Trophoblast cell (in vitro differentiated cells and primary cell): ENCODE results near the gene FRS3.

Experiments
- DNase-seq, 2 donors: peaks; one replicate each; pipeline ENCODE4 v3.0.0-alpha.2; 2016
- H2AFZ ChIP-seq: 2 replicates; pipeline ENCODE4 v1.6.1; 2013; ENCODE audit warnings: low read length, moderate library complexity, mild to moderate bottlenecking; ENCODE audit not compliant: insufficient read depth, poor library complexity
- H2AK5ac ChIP-seq: 2 replicates; pipeline ENCODE4 v1.6.1; 2013; ENCODE audit warnings: mild to moderate bottlenecking, low read length
- H2BK120ac ChIP-seq: 2 replicates; pipeline ENCODE4 v1.6.1; 2013; ENCODE audit warnings: low read length, mild to moderate bottlenecking, moderate library complexity; ENCODE audit not compliant: insufficient read depth, poor library complexity
- H2BK12ac ChIP-seq: 2 replicates; pipeline ENCODE4 v1.6.1; 2013; ENCODE audit warnings: mild to moderate bottlenecking, low read length, moderate library complexity
- H2BK5ac ChIP-seq: 2 replicates; pipeline ENCODE4 v1.6.1; 2013; ENCODE audit warnings: low read length, low read depth, moderate library complexity, mild to moderate bottlenecking; ENCODE audit not compliant: poor library complexity
- H3K14ac ChIP-seq: 2 replicates; pipeline ENCODE4 v1.6.1; 2013; ENCODE audit warnings: mild to moderate bottlenecking, low read length
- H3K18ac ChIP-seq: 2 replicates; pipeline ENCODE4 v1.6.1; 2013; ENCODE audit warnings: mild to moderate bottlenecking, low read length
- H3K23ac ChIP-seq: 2 replicates; pipeline ENCODE4 v1.6.1; 2013; ENCODE audit warnings: low read length
- H3K27ac ChIP-seq: 2 replicates; pipeline ENCODE4 v1.5.1; 2013; ENCODE audit warnings: low read depth, mild to moderate bottlenecking, inconsistent platforms, low read length, moderate library complexity
- H3K27me3 ChIP-seq: 2 replicates; pipeline ENCODE4 v1.6.1; 2013; ENCODE audit warnings: inconsistent platforms, mild to moderate bottlenecking, low read length, moderate library complexity; ENCODE audit not compliant: insufficient read depth
- H3K36me3 ChIP-seq, 2 experiments: 1 replicate in 1 of 2; 2 replicates in 1 of 2; pipeline ENCODE4 v1.6.1; 2013; ENCODE audit warnings: low read length in 2 of 2, mild to moderate bottlenecking in 2 of 2, moderate library complexity in 1 of 2; ENCODE audit not compliant: insufficient read depth in 2 of 2, control insufficient read depth in 1 of 2
- H3K4ac ChIP-seq: 2 replicates; pipeline ENCODE4 v1.6.1; 2013; ENCODE audit warnings: low read depth, mild to moderate bottlenecking, low read length, moderate library complexity
- H3K4me1 ChIP-seq, 2 experiments: 1 replicate in 1 of 2; 2 replicates in 1 of 2; pipeline ENCODE4 v1.6.1; 2013; ENCODE audit warnings: low read length in 2 of 2, mild to moderate bottlenecking in 2 of 2, moderate library complexity in 1 of 2; ENCODE audit not compliant: insufficient read depth in 2 of 2, control insufficient read depth in 1 of 2
- H3K4me2 ChIP-seq: 2 replicates; pipeline ENCODE4 v1.6.1; 2013; ENCODE audit warnings: inconsistent platforms, mild to moderate bottlenecking, low read length, moderate library complexity
- H3K4me3 ChIP-seq: 2 replicates; pipeline ENCODE4 v1.5.1; 2013; ENCODE audit warnings: mild to moderate bottlenecking, low read depth, low read length, inconsistent platforms
- H3K79me1 ChIP-seq: one replicate; pipeline ENCODE4 v1.6.1; 2013; ENCODE audit warnings: low read length
- H3K79me2 ChIP-seq: 2 replicates; pipeline ENCODE4 v1.6.1; 2013; ENCODE audit warnings: low read length, mild to moderate bottlenecking; ENCODE audit not compliant: control insufficient read depth, insufficient read depth, poor library complexity
- H3K9ac ChIP-seq: 2 replicates; pipeline ENCODE4 v1.6.1; 2013; ENCODE audit warnings: mild to moderate bottlenecking, low read length
- H3K9me3 ChIP-seq: 2 replicates; pipeline ENCODE4 v1.6.1; 2013; ENCODE audit warnings: low read depth, mild to moderate bottlenecking, control low read depth, inconsistent platforms, low read length; ENCODE audit not compliant: insufficient read depth
- H4K12ac ChIP-seq: 2 replicates; pipeline ENCODE4 v1.6.1; 2013; ENCODE audit warnings: low read depth, mild to moderate bottlenecking, low read length, moderate library complexity
- H4K8ac ChIP-seq: 2 replicates; pipeline ENCODE4 v1.6.1; 2013; ENCODE audit warnings: low read depth, mild to moderate bottlenecking, low read length, moderate library complexity
- H4K91ac ChIP-seq: one replicate; pipeline ENCODE4 v1.6.1; 2013; ENCODE audit warnings: low read depth, mild to moderate bottlenecking, low read length, moderate library complexity
- WGBS: extraction: QIAGEN DNeasy Blood & Tissue Kit; methylation state at CpG from one replicate; pipeline ENCODE4 v1.1.7; 2013; ENCODE audit warnings: missing lambda C conversion rate; ENCODE audit not compliant: insufficient read length, insufficient coverage; ENCODE audit errors: extremely low coverage; 5-methylcytosine and 5-hydroxymethylcytosine counted together

The FRS3 gene

GRCh38 chr6:41737591-41738130, 42.0 kb downstream of the FRS3 start:
- no peak overlapping the region for H4K91ac ChIP-seq
- H3K18ac ChIP-seq = no peak overlapping the region
- no peak overlapping the region for H3K4me3 ChIP-seq
- H3K23ac ChIP-seq = no peak overlapping the region
- peaks cover 10% of the 10 kb centered on the region for H3K79me2 ChIP-seq
- no peak for DNase-seq
- H3K27me3 ChIP-seq = no peaks in the 10 kb centered on the region
- no peaks in the 10 kb centered on the region for H3K36me3 ChIP-seq
- H2AFZ ChIP-seq = no peak overlapping the region
- no peak overlapping the region for H3K27ac ChIP-seq
- H2BK12ac ChIP-seq = peak overlapping the region; percentile 15
- no CpG with 5 or more reads among the region's 6 CpGs for WGBS
- no peak overlapping the region for H3K14ac ChIP-seq
- no peak overlapping the region for H3K4ac ChIP-seq
- H3K4me1 ChIP-seq = peaks cover 38 to 40% of the 10 kb centered on the region in 2 experiments
- no peak overlapping the region for H4K8ac ChIP-seq
- no peak overlapping the region for H2AK5ac ChIP-seq
- H2BK120ac ChIP-seq = no peak overlapping the region
- H4K12ac ChIP-seq = no peak overlapping the region
- H2BK5ac ChIP-seq = no peak overlapping the region
- no peak overlapping the region for H3K4me2 ChIP-seq
- no peak overlapping the region for H3K9ac ChIP-seq
- no peaks in the 10 kb centered on the region for H3K9me3 ChIP-seq
- H3K79me1 ChIP-seq = peaks cover 43% of the 10 kb centered on the region

- Histone ChIP-seq H3K9me3 (no peaks in the 10 kb centered on the region), H4K91ac (peak overlapping the region; percentile 20), H2BK12ac (peak overlapping the region; percentile 80), H3K27me3 (no peaks in the 10 kb centered on the region), H3K9ac (no peak overlapping the region), H2AK5ac (peak overlapping the region; percentile 91), H3K4me1 (peaks cover 37 to 39% of the 10 kb centered on the region in 2 experiments), H3K4ac (peak overlapping the region; percentile 17), H3K79me2 (peaks cover 10% of the 10 kb centered on the region), H2BK5ac (no peak overlapping the region), H3K4me2 (no peak overlapping the region), H2AFZ (no peak overlapping the region), H3K36me3 (no peaks in the 10 kb centered on the region), H3K27ac (no peak overlapping the region), H3K23ac (no peak overlapping the region), H3K79me1 (peaks cover 40% of the 10 kb centered on the region), H2BK120ac (no peak overlapping the region), H4K12ac (no peak overlapping the region), H3K4me3 (no peak overlapping the region), H3K14ac (no peak overlapping the region), H4K8ac (no peak overlapping the region), H3K18ac (no peak overlapping the region)
- no CpG with 5 or more reads among the region's 13 CpGs for WGBS
- no peak for DNase-seq
Observed at GRCh38 chr6:41736800-41737555, 42.7 kb downstream of the FRS3 start.

- Histone ChIP-seq H3K4me3 (peak overlapping the region; percentile 6), H3K14ac (no peak overlapping the region), H3K4me2 (no peak overlapping the region), H3K36me3 (no peaks in the 10 kb centered on the region), H3K23ac (no peak overlapping the region), H3K27me3 (no peaks in the 10 kb centered on the region), H4K12ac (no peak overlapping the region), H2AFZ (no peak overlapping the region), H4K8ac (peak overlapping the region; percentile 33), H3K9ac (no peak overlapping the region), H3K79me1 (peaks cover 39% of the 10 kb centered on the region), H2BK5ac (no peak overlapping the region), H3K27ac (no peak overlapping the region), H3K18ac (no peak overlapping the region), H3K4me1 (peaks cover 35 to 36% of the 10 kb centered on the region in 2 experiments), H3K4ac (no peak overlapping the region), H3K9me3 (no peaks in the 10 kb centered on the region), H2BK120ac (no peak overlapping the region), H2BK12ac (no peak overlapping the region), H2AK5ac (no peak overlapping the region), H3K79me2 (peaks cover 10% of the 10 kb centered on the region), H4K91ac (peak overlapping the region; percentile 43)
- no CpG with 5 or more reads among the region's 6 CpGs for WGBS
- peak in 1 of 2 donors; percentile 27 for DNase-seq
Observed at GRCh38 chr6:41736186-41736733, 43.4 kb downstream of the FRS3 start.

GRCh38 chr6:41735427-41736185, 44.1 kb downstream of the FRS3 start, which contains the start of gene TFEB:
TSS of gene TFEB (minus strand) at chr6:41735608. CDS start at chr6:41691213, 44,395 bp downstream.
- H3K18ac ChIP-seq = peak within 1 kb of the TSS; percentile 27
- peak within 1 kb of the TSS; percentile 96 for H3K4me2 ChIP-seq
- H3K4ac ChIP-seq = peak within 1 kb of the TSS; percentile 21
- H3K23ac ChIP-seq = no peak within 1 kb of the TSS
- H3K36me3 ChIP-seq = no peaks in the 10 kb centered on the region
- peak within 1 kb of the TSS; percentile 55 for H2AFZ ChIP-seq
- H3K27me3 ChIP-seq = no peaks in the 10 kb centered on the region
- peak within 1 kb of the TSS; percentile 3 for H2BK12ac ChIP-seq
- H3K9ac ChIP-seq = no peak within 1 kb of the TSS
- H3K4me3 ChIP-seq = peak within 1 kb of the TSS; percentile 75
- peak within 1 kb of the TSS; percentile 71 for H3K27ac ChIP-seq
- no peak within 1 kb of the TSS for H4K12ac ChIP-seq
- H3K9me3 ChIP-seq = no peaks in the 10 kb centered on the region
- H2BK120ac ChIP-seq = peak within 1 kb of the TSS; percentile 27
- H3K79me1 ChIP-seq = peaks cover 33% of the 10 kb centered on the region
- peak within 1 kb of the TSS; percentile 28 for H3K14ac ChIP-seq
- peak within 1 kb of the TSS; percentile 40 for H4K8ac ChIP-seq
- no peak within 1 kb of the TSS for H2AK5ac ChIP-seq
- peaks cover 31% of the 10 kb centered on the region in 2 experiments for H3K4me1 ChIP-seq
- DNase-seq = peak; percentile 94 to 96
- peaks cover 10% of the 10 kb centered on the region for H3K79me2 ChIP-seq
- H2BK5ac ChIP-seq = peak within 1 kb of the TSS; percentile 23
- WGBS = no CpG with 5 or more reads among the region's 50 CpGs
- H4K91ac ChIP-seq = peak within 1 kb of the TSS; percentile 52
